K562 (cell line): ENCODE data around the gene FAM117B. TPM values are rescaled to one million over a fixed set of nuclear protein-coding genes. Genes with fewer than 3 reads are reported as not detected.
A peak's percentile ranks its signal among the peaks of the same experiment; 100 is the strongest.

Source experiments
- ATAC-seq: fragments of 200-7000 bp; cut with Tn5 transposase; 3 replicates; pipeline ENCODE4 v1.9.1; 2020; ENCODE audit warnings: moderate library complexity
- BruUV-seq: library from RNA; stranded (reverse); fragments of 400-500 nt; replicated peaks from 2 replicates; lab custom pipeline; 2021; lab: Mats Ljungman, UMichigan
- CTCF ChIA-PET: fragments of 300-600 bp; formaldehyde crosslinking; extraction: SDS; loops from one replicate; lab custom pipeline; 2021; ENCODE audit warnings: low intra/inter-chr PET ratio; lab: Yijun Ruan, JAX
- POLR2A ChIA-PET: fragments of 300-600, 350-650 bp; sonication (Branson Sonifier 250); formaldehyde crosslinking; extraction: SDS; loops from one replicate; lab custom pipeline; 2021; ENCODE audit warnings: antibody characterized with exemption, inconsistent platforms; lab: Yijun Ruan, JAX
- DNase-seq, 4 experiments: peaks; one replicate each; pipeline versions ENCODE4 v3.0.0 to v3.0.0-alpha.2; 2011 to 2018; ENCODE audit warnings: low spot score in 3 of 4, mixed read lengths in 3 of 4; ENCODE audit errors: extremely low read depth in 1 of 4
- FAIRE-seq: peaks from 2 replicates; lab custom pipeline; 2011; peaks lifted over from hg19 to GRCh38; lab: Jason Lieb, UNC
- H2AFZ ChIP-seq: 2 replicates; pipeline ENCODE4 v1.6.0; 2011; ENCODE audit warnings: low read depth, low read length, control low read depth, inconsistent platforms
- H3K27ac ChIP-seq: fragments of 200-600 bp; 3 replicates; pipeline ENCODE4 v1.8.0; 2011; ENCODE audit warnings: low read depth, mild to moderate bottlenecking, control low read depth, inconsistent platforms, low read length, moderate library complexity, mixed read lengths; ENCODE audit errors: extremely low read depth
- H3K27me3 ChIP-seq, 2 experiments: fragments of 300-600 bp in 1 of 2; 2 replicates in 1 of 2; 3 replicates in 1 of 2; pipeline versions ENCODE4 v1.6.0 to v1.8.0; 2011; ENCODE audit warnings: inconsistent platforms in 2 of 2, low read length in 2 of 2, mild to moderate bottlenecking in 1 of 2, mixed read lengths in 1 of 2, moderate library complexity in 1 of 2; ENCODE audit not compliant: control insufficient read depth in 2 of 2, insufficient read depth in 2 of 2
- H3K36me3 ChIP-seq: fragments of 300-600 bp; 3 replicates; pipeline ENCODE4 v1.8.0; 2011; ENCODE audit warnings: mild to moderate bottlenecking, low read length, inconsistent platforms; ENCODE audit not compliant: control insufficient read depth, insufficient read depth
- H3K4me1 ChIP-seq, 2 experiments: fragments of 200-600 bp in 1 of 2; replicated peaks in 1 of 2; 2 replicates in 1 of 2; 3 replicates in 1 of 2; pipeline versions ENCODE4 v1.5.1 to v1.8.0; 2011; ENCODE audit warnings: inconsistent platforms in 2 of 2, low read length in 2 of 2, mild to moderate bottlenecking in 1 of 2, mixed read lengths in 1 of 2, moderate library complexity in 1 of 2; ENCODE audit not compliant: control insufficient read depth in 2 of 2, insufficient read depth in 2 of 2
- H3K4me2 ChIP-seq: 2 replicates; pipeline ENCODE4 v1.6.1; 2011; ENCODE audit warnings: low read length, control low read depth, inconsistent platforms, mixed read lengths; ENCODE audit not compliant: insufficient read depth
- H3K4me3 ChIP-seq: fragments of 200-600 bp; sonication (generic), shearing (Covaris generic); 2 replicates; pipeline ENCODE4 v1.5.1; 2016; ENCODE audit warnings: control low read depth, inconsistent platforms
- H3K79me2 ChIP-seq: fragments of 200-600 bp; 3 replicates; pipeline ENCODE4 v1.8.0; 2011; ENCODE audit warnings: low read length, inconsistent platforms; ENCODE audit not compliant: control insufficient read depth, insufficient read depth
- H3K9ac ChIP-seq, 2 experiments: 2 replicates each; pipeline versions ENCODE4 v1.6.0 to v1.6.1; 2011; ENCODE audit warnings: low read depth in 2 of 2, low read length in 2 of 2, control low read depth in 1 of 2, inconsistent platforms in 1 of 2, mild to moderate bottlenecking in 1 of 2, mixed read lengths in 1 of 2; ENCODE audit not compliant: insufficient read depth in 1 of 2
- H3K9me1 ChIP-seq: one replicate; pipeline ENCODE4 v1.6.0; 2011; ENCODE audit warnings: inconsistent platforms, mild to moderate bottlenecking, low read length, moderate library complexity; ENCODE audit not compliant: control insufficient read depth, insufficient read depth
- H3K9me3 ChIP-seq: replicated peaks from 2 replicates; pipeline ENCODE4 v1.5.1; 2011; ENCODE audit warnings: low read depth, low read length, inconsistent platforms; ENCODE audit not compliant: control insufficient read depth, insufficient read depth
- H4K20me1 ChIP-seq: replicated peaks from 2 replicates; pipeline ENCODE4 v1.6.1; 2011; ENCODE audit warnings: low read length, inconsistent platforms, mixed read lengths; ENCODE audit not compliant: control insufficient read depth, insufficient read depth
- HIVEP1 ChIP-seq: fragments of 250-450 bp; sonication (Bioruptor Pico); IDR thresholded peaks from 2 replicates; pipeline ENCODE4 v1.4.0; 2020; ENCODE audit warnings: mild to moderate bottlenecking
- RBM14 ChIP-seq: fragments of 200-400 bp; formaldehyde crosslinking; IDR thresholded peaks from 2 replicates; pipeline ENCODE4 v1.6.1; 2018; ENCODE audit warnings: low read depth, mild to moderate bottlenecking, low read length, moderate library complexity, borderline replicate concordance; ENCODE audit not compliant: insufficient read depth
- WGBS: fragments of 100-300 bp; shearing (Covaris generic); methylation state at CpG from one replicate; pipeline ENCODE4 v1.1.6; 2016; ENCODE audit warnings: low coverage, mixed read lengths; ENCODE audit not compliant: insufficient coverage; ENCODE audit errors: missing lambda C conversion rate; 5-methylcytosine and 5-hydroxymethylcytosine counted together
- in situ Hi-C: fragments of 300-500 bp; cut with MboI; formaldehyde crosslinking; loops from 4 replicates; pipeline ENCODE4 v1.15.0; 2018; ENCODE audit warnings: inconsistent platforms, mixed read lengths
- intact Hi-C: fragments of 100-400 bp; cut with micrococcal nuclease; formaldehyde crosslinking; loops from 2 replicates; pipeline ENCODE4 v1.14.2; 2022
- polyA plus RNA-seq, 8 experiments: library from polyadenylated mRNA; depleted of rRNA in 4 of 8; stranded (reverse) in 5 of 8; unstranded in 3 of 8; fragments of >200 nt; fragmentation: Nextera tagmentation in 2 of 8; fragmentation: Illumina TruSeq in 1 of 8; extraction: Ambion mirVana in 2 of 8; extraction: Trizol in 1 of 8; gene quantifications; 2 replicates each; pipeline versions ENCODE4 v1.2.1 to v1.2.3, GENCODE V29; 2011 to 2014; ENCODE audit warnings: inconsistent platforms in 1 of 8, missing spikeins in 1 of 8
- total RNA-seq, 7 experiments: library from RNA; depleted of rRNA in 6 of 7; stranded (reverse); fragments of >200 nt in 6 of 7; fragmentation: Illumina TruSeq in 2 of 7; extraction: Trizol in 2 of 7; gene quantifications; 2 replicates each; pipeline versions ENCODE4 v1.2.1 to v1.2.3, GENCODE V29; 2011 to 2021; ENCODE audit warnings: low replicate concordance in 1 of 7
- TF ChIP-seq, protein P1 (sequence below), 2 experiments: fragments of 450-650 bp in 1 of 2; sonication (generic) in 1 of 2; formaldehyde crosslinking in 1 of 2; IDR thresholded peaks in 1 of 2; conservative IDR thresholded peaks in 1 of 2; 2 replicates each; pipeline versions ENCODE4 v1.6.1 to v1.8.1; 2016 to 2023; ENCODE audit warnings: mild to moderate bottlenecking in 2 of 2, moderate library complexity in 2 of 2, inconsistent platforms in 1 of 2, missing genetic modification reagents in 1 of 2
- TF ChIP-seq, protein P2 (sequence below): sonication (generic); formaldehyde crosslinking; IDR thresholded peaks from 2 replicates; pipeline ENCODE4 v1.8.1; 2023; ENCODE audit warnings: mild to moderate bottlenecking, missing genetic modification reagents

Gene FAM117B
- total and polyA plus RNA-seq, 9 of the 15 experiments (the other 6 are each of a cell fraction or from before 2014, with no cell fraction given), result 1.6 to 5.2 (median 2.6) TPM

DNA sequence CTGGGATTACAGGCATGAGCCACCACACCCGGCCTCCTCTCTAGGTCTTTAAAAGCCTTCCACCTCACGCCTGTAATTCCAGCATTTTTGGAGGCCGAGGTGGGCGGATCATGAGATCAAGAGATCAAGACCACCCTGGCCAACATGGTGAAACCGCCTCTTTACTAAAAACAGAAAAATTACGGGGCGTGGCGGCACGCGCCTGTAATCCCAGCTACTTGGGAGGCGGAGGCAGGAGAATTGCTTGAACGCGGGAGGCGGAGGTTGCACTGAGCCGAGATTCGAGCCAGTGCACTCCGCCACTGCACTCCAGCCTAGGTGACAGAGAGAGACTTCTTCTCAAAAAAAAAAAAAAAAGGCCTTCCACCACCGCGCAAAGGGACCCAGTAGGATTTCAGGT lies 1.3 kb upstream of the FAM117B start:
- CTCF ChIA-PET, result no interaction called here
- intact Hi-C loops (loop anchor here (5.0 to 10.0 kb wide), 2 partner anchors 46 to 121 kb away; no protein-coding TSS in a partner anchor), in situ Hi-C loops (no loop called here)
- Histone ChIP-seq H3K4me3 (no peak overlapping the region), H3K27me3 (no peaks in the 10 kb centered on the region), H3K4me2 (no peak overlapping the region), H3K79me2 (peaks cover 24% of the 10 kb centered on the region), H3K9me3 (no peaks in the 10 kb centered on the region), H4K20me1 (no peaks in the 10 kb centered on the region), H3K9me1 (no peaks in the 10 kb centered on the region), H3K36me3 (no peaks in the 10 kb centered on the region), H2AFZ (peak overlapping the region; percentile 83; the same call in 1 of the 2 replicates), H3K9ac (no peak overlapping the region), H3K4me1 (peaks cover 8 to 10% of the 10 kb centered on the region in 2 experiments; a peak in 4 of 5 replicates), H3K27ac (no peak overlapping the region)
- 83% methylated on average over 4 of the region's 19 CpGs for WGBS
- ATAC-seq (no peak), DNase-seq (peak in 1 of 4 experiments; percentile 6), FAIRE-seq (no peak)
- TF ChIP-seq, protein P1, sequence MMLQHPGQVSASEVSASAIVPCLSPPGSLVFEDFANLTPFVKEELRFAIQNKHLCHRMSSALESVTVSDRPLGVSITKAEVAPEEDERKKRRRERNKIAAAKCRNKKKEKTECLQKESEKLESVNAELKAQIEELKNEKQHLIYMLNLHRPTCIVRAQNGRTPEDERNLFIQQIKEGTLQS (IDR thresholded peaks at IDR 0.05), result no peak
- TF ChIP-seq, protein P1 (CRISPR knock-in tag; conservative IDR thresholded peaks at IDR 0.05), result no peak
- TF ChIP-seq RBM14, result no peak
- no peak for TF ChIP-seq HIVEP1 (CRISPR knock-in tag)
- TF ChIP-seq, protein P2, sequence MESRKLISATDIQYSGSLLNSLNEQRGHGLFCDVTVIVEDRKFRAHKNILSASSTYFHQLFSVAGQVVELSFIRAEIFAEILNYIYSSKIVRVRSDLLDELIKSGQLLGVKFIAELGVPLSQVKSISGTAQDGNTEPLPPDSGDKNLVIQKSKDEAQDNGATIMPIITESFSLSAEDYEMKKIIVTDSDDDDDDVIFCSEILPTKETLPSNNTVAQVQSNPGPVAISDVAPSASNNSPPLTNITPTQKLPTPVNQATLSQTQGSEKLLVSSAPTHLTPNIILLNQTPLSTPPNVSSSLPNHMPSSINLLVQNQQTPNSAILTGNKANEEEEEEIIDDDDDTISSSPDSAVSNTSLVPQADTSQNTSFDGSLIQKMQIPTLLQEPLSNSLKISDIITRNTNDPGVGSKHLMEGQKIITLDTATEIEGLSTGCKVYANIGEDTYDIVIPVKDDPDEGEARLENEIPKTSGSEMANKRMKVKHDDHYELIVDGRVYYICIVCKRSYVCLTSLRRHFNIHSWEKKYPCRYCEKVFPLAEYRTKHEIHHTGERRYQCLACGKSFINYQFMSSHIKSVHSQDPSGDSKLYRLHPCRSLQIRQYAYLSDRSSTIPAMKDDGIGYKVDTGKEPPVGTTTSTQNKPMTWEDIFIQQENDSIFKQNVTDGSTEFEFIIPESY (CRISPR knock-in tag), result peak; percentile 76
- POLR2A ChIA-PET, result interaction anchor here (0.7 kb wide), 1 partner anchor 1054 kb away, joined by 3 read pairs; no protein-coding TSS in a partner anchor
- BruUV-seq, result no TSS peak
